NOMO-1 treated with dmso at 0.1 percent for 144 hours (cell line): ENCODE data around the gene CHST8.

Experiments
- DNase-seq: peaks from one replicate; lab custom pipeline; 2025; ENCODE audit not compliant: unreplicated experiment; lab: John Stamatoyannopoulos, UW

CHST8 gene

GRCh38 chr19:33671211-33671610 lies 49.5 kb downstream of the CHST8 start:
- DNase-seq = no peak

- no peak for DNase-seq
Measured at GRCh38 chr19:33673258-33673875, 51.6 kb downstream of the CHST8 start.

GRCh38 chr19:33673996-33674625 lies 52.4 kb downstream of the CHST8 start:
- DNase-seq = no peak

DNA sequence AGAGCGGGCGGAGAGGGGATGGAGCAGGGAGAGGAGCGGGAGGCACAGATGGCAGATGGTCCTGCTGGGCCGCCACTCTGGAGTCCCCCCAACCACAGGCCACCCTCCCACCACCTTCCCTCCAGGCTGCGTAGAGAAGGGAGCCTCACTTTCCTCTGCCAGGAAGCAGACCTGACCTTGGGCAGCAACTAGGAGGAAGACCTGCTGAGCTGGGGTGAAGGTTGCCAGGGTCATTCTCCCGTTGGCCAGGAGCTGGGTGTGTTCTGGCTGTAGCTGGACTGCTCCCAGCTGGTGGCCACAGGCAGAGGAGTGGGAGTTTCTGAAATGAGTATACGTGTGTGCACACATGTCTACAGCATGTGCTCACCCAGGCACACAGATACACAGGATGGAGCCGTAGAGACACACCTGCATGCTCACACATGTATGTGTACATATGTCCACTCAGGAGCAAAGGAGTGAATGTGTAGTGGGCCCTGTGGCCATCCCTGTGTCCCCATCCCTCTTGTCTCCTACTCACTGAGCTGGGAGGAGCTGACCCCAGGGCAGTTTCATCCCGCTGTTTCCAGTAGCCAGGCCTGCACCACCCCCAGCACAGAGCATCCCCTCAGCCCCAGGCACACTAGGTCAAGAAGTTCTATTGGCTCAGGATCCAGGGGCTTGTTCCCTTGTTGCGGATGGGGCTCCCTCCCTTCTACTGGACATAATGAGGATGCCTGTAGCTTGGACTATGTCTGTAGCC lies 53.0 kb downstream of the CHST8 start:
- DNase-seq = no peak

DNA sequence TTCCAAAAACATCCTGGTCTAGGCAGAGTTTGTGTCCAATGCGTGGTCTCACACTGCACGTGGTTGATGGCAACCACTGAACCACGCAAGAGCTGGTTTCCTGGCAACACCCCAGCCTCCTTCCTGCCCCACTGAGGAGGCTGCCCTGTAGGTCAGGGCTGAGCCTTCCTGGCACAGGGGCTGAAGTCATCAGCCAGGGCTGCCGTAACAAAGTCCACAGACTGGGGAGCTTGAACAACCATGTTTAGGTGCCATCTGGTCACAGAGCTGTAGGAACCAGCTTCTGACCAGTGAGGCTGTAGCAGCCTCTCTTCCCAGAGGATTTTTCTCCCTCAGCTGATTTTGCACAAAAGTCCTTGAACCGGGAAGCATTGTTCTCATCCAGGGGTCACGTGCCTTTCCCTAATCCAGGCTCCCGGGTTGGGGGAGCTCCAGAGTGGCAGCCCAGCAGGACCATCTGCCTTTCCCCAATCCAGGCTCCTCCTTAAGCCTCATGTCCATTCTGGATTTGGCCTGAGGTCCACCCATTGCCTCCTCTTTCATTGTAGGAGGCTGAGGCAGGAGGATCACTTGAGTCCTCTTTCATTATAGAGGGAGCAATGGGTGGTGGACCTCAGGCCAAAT lies 53.9 kb downstream of the CHST8 start:
- DNase-seq = no peak

DNA sequence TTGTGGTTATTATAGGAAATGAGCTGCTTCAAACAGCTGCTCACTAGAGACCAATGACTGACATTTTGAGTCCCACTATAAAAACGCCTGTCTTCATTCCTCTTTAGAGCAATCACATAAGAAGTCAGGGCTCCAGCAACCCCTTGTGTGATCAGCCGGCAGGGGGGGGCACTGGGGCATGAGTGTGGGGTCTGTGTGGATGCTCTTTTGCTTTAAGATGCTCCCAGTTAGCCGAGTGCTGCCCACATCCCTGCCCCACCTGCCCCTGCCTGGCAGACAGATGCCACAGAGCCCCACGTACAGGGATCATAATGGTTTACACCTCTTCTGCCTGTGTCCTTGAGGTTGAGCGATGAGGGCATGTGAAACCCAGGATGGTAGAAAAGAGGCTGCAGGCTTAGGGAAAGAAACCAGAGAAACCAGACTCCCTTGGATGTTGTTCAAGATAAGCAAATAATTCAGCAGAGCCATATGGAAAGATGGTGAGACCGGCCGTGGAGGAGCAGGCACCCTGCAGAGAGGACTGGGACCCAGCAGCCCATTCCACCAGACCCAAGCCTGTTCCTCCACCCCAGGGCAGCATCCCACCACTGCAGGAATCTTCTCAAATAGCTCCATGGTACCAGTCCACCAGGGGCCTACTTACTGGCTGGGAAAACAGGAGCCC lies 55.4 kb downstream of the CHST8 start:
- DNase-seq = no peak

DNA sequence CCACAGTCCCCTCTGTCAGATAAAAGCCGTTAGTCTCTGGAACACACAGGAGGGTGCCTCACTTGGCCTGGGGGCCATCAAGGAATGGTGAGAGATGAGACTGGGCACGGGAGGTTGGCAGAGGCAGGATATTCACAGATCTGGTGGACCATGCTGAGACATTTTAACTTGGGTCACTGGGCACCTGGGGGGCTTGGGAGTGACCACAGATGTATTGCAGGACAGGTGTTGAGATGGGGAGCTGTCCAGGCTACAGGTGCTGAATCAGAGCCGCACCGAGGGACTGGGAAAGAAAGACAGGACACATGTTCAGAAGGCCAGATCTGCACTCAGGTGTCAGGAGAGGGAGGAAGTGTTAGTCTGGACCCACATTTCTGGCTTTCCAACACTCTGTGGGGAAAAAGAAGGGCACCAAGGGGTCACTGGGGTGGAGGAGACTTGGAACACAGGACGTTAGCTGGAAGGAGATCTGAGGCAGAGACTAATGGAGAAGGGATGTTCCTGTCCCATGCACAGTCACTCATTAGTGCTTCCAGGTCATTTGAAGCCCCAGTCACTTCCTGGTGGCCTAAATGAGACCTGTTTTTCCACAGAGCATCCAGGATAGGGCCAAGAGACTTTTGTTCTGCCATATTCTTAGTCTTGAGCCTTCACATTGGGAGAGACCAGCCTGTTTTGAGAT lies 56.1 kb downstream of the CHST8 start:
- no peak for DNase-seq

- no peak for DNase-seq
Measured at GRCh38 chr19:33678796-33679585, 57.2 kb downstream of the CHST8 start.

DNA sequence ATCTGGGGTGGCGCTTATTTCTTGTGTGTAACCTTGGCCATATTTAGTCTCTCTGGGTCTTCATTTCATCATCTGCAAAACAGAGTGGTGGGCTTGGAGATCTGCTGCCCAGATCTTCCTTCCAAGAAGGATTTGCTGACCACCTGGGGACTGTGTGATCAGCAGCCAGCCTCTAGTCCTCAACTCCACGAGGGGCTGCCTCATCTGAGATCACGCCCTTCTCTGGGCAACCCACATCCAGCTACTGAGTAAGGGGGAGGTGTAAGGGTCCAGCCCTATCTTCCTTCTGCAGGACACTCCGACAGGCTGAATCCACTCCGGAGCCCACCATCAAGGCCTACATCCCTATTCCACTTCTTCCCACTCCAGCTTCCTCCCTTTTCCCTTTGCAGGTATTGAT lies 57.9 kb downstream of the CHST8 start:
- DNase-seq = no peak

DNA sequence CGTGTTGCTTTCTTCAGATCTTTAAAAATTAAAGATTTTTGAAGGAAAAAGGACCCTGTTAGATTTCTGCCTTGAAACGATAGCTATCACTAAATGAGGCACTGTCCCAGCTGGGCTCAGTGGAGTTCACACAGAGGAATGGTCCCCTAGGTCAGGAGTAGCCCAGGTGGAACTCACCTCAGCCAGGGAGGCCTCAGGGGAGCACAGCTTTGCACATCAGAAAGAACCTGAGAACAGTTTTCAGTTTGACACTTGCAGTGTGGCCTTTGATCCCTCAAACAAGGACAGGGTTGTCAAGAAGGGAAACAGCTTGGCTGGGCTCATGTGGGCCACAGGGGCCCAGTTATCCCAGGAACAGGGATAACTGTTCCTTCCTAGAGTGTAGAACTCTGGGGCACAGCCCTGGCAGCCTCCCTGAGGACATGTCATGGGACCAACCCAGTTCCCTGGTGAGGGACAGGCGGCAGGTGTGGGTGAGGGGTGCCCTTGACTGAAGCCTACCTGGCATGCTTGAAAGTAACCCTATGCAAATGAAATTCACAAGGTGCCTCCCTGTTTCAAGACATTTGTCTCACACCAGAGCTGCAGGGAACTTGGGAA lies 59.4 kb downstream of the CHST8 start:
- no peak for DNase-seq

- DNase-seq = no peak
Measured at GRCh38 chr19:33683881-33684537, 62.3 kb downstream of the CHST8 start.

DNA sequence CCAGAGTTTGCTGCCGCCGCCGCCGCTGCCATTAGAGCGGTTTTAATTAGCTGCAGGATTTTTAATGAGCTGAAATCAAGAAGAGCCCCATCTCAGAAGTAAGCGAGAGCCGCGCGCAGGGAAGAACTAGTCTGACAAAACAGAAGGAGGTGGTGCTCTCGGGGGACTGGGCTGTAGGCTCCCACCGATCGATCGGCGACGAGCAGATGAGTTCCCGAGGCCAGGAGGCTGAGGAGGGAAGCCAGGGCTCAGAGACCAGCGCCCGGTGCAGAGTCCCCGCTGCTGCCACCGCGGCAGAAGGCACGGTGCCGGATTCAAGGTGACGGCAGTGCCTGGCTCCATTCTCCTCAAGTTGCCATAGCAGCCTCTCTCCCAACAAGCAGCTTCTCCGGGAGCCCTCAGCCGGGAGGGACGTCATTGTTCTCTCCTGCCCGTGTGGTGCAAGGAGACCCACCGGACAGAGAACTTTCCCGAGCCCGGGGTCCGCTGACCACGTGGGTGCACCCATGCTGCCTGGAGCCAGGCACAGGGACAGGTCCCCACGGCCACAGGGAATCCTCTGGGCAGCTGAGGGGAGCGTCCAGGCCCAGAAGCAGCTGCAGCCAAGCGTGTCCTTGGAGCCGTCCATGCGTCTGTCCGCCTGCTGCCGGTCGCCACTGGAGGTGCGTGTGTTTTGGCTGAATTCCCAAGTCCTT lies 62.9 kb downstream of the CHST8 start:
- no peak for DNase-seq

DNA sequence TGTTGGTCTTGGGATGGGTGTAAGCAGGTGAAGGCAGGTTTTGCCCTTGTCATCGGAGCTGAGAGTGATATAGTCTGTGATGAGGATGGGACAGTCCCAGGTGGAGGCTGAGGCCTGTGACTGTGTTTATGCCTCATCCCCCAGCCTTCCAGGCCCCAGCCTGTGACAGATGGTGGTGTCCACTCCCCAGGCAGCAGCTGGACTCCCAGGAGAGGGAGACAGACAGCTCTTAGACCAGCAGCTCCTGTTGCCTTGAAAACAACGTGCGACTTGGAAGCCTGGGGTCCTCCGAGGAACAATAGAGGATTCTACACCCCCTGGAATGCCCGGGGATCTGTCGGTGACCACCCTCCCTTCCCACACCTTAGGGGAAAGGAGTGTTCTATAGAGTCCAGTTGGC lies 63.8 kb downstream of the CHST8 start:
- DNase-seq = no peak

DNA sequence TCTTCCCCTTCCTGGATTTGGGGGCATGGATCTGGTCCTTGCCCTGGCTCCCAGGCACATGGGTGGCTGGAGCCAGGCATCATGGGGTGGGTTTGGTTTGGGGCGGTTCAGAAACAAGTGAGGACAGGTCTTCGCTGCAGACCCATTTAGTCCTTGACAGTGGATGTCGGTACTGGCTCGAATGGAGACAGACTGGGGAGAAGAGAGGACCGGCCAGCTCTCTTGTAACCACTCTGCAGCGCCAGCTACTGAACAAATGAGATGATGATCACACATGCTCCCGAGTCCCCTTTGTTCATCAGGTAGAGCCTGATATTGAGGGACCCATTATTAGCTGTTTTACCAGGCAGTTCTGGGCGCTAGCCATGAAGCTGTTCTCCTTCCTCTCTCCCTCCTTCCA lies 64.5 kb downstream of the CHST8 start:
- no peak for DNase-seq

GRCh38 chr19:33686687-33687480 lies 65.1 kb downstream of the CHST8 start:
- DNase-seq = no peak

- DNase-seq = no peak
Measured at GRCh38 chr19:33687481-33688170, 65.9 kb downstream of the CHST8 start.
